Body of pancreas (tissue), 4 donors: ENCODE results near the gene PALS2. TPM values are rescaled to one million over a fixed set of nuclear protein-coding genes. Genes with fewer than 3 reads are reported as not detected.

Source experiments
- ATAC-seq: fragments of 150-250 bp; one replicate; pipeline ENCODE4 v1.9.1; 2016
- DNase-seq, 4 donors: peaks; one replicate each; pipeline ENCODE4 v3.0.0-alpha.2; 2019
- H3K27ac ChIP-seq, 4 donors: fragments of 200-600 bp; sonication (generic); 1 replicate in 3 of 4; 2 replicates in 1 of 4; pipeline versions ENCODE4 v1.5.1 to v1.6.1; 2016 to 2019; ENCODE audit warnings: mild to moderate bottlenecking in 1 of 4, mixed read lengths in 1 of 4, moderate library complexity in 1 of 4
- H3K27me3 ChIP-seq, 2 donors: fragments of 200-600 bp; sonication (generic); one replicate each; pipeline ENCODE4 v1.6.0; 2016; ENCODE audit warnings: mild to moderate bottlenecking in 1 of 2
- H3K36me3 ChIP-seq, 2 donors: fragments of 200-600 bp; sonication (generic); replicated peaks in 1 of 2; 2 replicates each; pipeline ENCODE4 v1.5.1; 2016; ENCODE audit warnings: low read depth in 2 of 2; ENCODE audit not compliant: insufficient read depth in 1 of 2
- H3K4me1 ChIP-seq: fragments of 200-600 bp; sonication (generic); one replicate; pipeline ENCODE4 v1.6.0; 2016
- H3K4me3 ChIP-seq, 2 donors: fragments of 200-600 bp; sonication (generic); 1 replicate in 1 of 2; 2 replicates in 1 of 2; pipeline ENCODE4 v1.5.1; 2016 to 2019
- H3K9me3 ChIP-seq, 3 donors: fragments of 200-600 bp; sonication (generic); 1 replicate in 2 of 3; 2 replicates in 1 of 3; pipeline ENCODE4 v1.5.1; 2016
- POLR2A ChIP-seq, 3 donors: fragments of 450-650 bp; IDR thresholded peaks; one replicate each; pipeline ENCODE4 v1.6.1; 2016; ENCODE audit warnings: antibody characterized with exemption in 3 of 3, mild to moderate bottlenecking in 2 of 3
- WGBS, 2 donors: methylation state at CpG; one replicate each; pipeline ENCODE4 v1.1.5; 2017; 5-methylcytosine and 5-hydroxymethylcytosine counted together
- intact Hi-C: fragments of 100-400 bp; cut with DNase I; formaldehyde crosslinking; loops from one replicate; pipeline ENCODE4 v1.15.1; 2023
- total RNA-seq, 2 donors: library from RNA; depleted of rRNA; stranded (reverse); fragments of >200 nt; gene quantifications; one replicate each; pipeline ENCODE4 v1.1.0, GENCODE V29; 2016
- TF ChIP-seq, protein P1 (sequence below), 7 experiments: fragments of 450-650 bp in 4 of 7; fragments of 200-600 bp in 3 of 7; sonication (generic) in 3 of 7; IDR thresholded peaks; one replicate each; pipeline ENCODE4 v1.5.1; 2016 to 2019; ENCODE audit warnings: antibody characterized with exemption in 7 of 7

PALS2 gene
- total RNA-seq, 2 donors from 2014 or later: 11.7 to 17.1 TPM

DNA sequence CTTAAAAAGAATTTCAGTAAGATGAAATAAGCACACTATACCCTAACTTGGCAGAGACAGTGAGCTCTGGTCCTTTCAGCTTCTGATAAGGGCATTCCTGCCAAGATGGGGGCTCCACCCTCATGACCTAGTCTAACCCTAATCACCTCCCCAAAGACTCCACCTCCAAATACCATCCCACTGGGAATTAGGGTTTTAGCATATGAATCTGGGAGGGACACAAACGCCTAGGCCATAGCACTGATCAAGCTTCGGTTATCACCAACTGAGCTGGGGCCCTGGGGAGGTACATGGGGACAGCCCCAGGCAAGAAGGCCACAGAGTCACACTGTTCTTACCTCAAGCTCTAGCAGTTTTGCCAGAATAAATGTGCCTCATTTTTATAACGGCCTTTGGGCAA is 31.4 kb downstream of the PALS2 start:
- intact Hi-C loops: no loop called here
- no peak for TF ChIP-seq POLR2A (IDR thresholded peaks at IDR 0.05)
- TF ChIP-seq, protein P1, sequence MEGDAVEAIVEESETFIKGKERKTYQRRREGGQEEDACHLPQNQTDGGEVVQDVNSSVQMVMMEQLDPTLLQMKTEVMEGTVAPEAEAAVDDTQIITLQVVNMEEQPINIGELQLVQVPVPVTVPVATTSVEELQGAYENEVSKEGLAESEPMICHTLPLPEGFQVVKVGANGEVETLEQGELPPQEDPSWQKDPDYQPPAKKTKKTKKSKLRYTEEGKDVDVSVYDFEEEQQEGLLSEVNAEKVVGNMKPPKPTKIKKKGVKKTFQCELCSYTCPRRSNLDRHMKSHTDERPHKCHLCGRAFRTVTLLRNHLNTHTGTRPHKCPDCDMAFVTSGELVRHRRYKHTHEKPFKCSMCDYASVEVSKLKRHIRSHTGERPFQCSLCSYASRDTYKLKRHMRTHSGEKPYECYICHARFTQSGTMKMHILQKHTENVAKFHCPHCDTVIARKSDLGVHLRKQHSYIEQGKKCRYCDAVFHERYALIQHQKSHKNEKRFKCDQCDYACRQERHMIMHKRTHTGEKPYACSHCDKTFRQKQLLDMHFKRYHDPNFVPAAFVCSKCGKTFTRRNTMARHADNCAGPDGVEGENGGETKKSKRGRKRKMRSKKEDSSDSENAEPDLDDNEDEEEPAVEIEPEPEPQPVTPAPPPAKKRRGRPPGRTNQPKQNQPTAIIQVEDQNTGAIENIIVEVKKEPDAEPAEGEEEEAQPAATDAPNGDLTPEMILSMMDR (IDR thresholded peaks at IDR 0.05): no peak
- Histone ChIP-seq H3K27me3 (no peaks in the 10 kb centered on the region), H3K9me3 (no peaks in the 10 kb centered on the region), H3K27ac (no peak overlapping the region), H3K4me1 (peaks cover 11% of the 10 kb centered on the region), H3K36me3 (no peaks in the 10 kb centered on the region), H3K4me3 (no peak overlapping the region)
- no peak for DNase-seq
- no peak for ATAC-seq
- WGBS, 2 donors: 81 to 95% methylated on average over 3 of the region's 3 CpGs

DNA sequence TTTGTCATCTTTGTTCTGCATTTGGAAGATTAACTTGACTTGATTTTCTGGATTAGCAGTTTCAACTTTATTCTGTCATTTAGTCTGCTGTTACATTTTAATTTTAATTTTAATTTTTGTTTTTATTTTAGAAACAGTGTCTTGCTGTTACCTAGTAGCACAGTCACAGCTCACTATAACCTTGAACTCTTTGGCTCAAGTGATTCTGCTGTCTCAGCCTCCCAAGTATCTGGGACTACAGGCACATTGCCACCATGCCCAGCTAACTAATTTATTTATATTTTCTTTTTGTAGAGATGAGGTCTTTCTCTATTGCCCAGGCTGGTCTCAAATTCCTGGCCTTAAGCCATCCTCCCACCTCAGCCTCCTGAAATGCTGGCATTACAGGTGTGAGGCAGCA is 35.3 kb downstream of the PALS2 start:
- Histone ChIP-seq H3K36me3 (no peaks in the 10 kb centered on the region), H3K27ac (no peak overlapping the region), H3K27me3 (no peaks in the 10 kb centered on the region), H3K9me3 (no peaks in the 10 kb centered on the region), H3K4me3 (no peak overlapping the region), H3K4me1 (peaks cover 11% of the 10 kb centered on the region)
- TF ChIP-seq, protein P1 (IDR thresholded peaks at IDR 0.05): no peak
- no peak for TF ChIP-seq POLR2A (IDR thresholded peaks at IDR 0.05)
- DNase-seq (peak in 1 of 4 donors; percentile 17), ATAC-seq (no peak)
- intact Hi-C loops: no loop called here

DNA sequence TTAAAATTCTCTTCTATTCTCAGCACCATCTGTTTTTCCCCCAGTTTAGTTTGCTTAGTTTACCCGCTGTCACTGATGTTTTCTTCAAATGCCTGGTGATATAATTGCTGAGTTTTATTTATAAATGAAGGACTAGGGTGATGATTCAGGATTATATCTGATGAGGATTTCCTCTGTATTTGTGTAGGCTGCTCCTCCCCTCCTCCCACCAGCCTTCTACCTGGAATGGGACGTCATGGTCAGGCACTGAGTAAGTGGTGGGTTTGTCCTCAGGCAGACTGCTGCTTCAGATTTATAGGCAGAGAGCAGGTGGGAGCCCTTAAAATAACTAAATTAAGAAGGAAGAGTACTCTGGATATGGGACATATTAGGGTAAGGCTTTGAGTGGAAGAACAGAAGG is 35.8 kb downstream of the PALS2 start:
- intact Hi-C loops: no loop called here
- ATAC-seq: no peak

DNA sequence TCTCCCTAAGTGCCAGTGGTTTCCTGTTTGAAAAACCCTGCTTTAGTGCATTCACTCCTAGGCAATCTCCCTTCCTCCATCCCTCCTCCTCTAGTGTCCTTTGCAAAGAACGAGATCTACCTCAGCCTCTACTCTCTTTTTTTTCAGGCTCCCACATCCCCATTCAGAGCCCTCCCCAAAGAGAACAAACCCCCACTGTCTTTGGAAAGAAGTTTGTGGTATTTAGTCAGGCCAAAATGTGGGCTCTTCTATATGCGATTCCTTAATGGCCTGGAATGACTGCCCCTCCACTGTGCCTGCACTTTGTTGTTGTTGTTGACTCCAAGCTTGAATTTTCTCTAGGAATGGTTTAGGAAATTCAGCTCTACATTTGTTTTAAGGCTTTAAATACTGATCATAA is 36.3 kb downstream of the PALS2 start:
- no peak for DNase-seq
- TF ChIP-seq POLR2A (IDR thresholded peaks at IDR 0.05): no peak
- TF ChIP-seq, protein P1 (IDR thresholded peaks at IDR 0.05): no peak
- no peaks in the 10 kb centered on the region for H3K27me3 ChIP-seq
- no peak overlapping the region for H3K4me3 ChIP-seq
- H3K9me3 ChIP-seq: no peaks in the 10 kb centered on the region
- intact Hi-C loops: no loop called here
- no peaks in the 10 kb centered on the region for H3K36me3 ChIP-seq
- H3K27ac ChIP-seq: no peak overlapping the region
- no peak for ATAC-seq
- WGBS, 2 donors: 80 to 85% methylated on average over 2 of the region's 2 CpGs
- H3K4me1 ChIP-seq: peaks cover 11% of the 10 kb centered on the region

More for the DNA sequence above, 35.8 kb downstream of the PALS2 start:
- WGBS, 2 donors: 73 to 75% methylated on average over 2 of the region's 2 CpGs
- Histone ChIP-seq H3K4me1 (peaks cover 11% of the 10 kb centered on the region), H3K36me3 (no peaks in the 10 kb centered on the region), H3K9me3 (no peaks in the 10 kb centered on the region), H3K27me3 (no peaks in the 10 kb centered on the region), H3K4me3 (no peak overlapping the region), H3K27ac (no peak overlapping the region)
- TF ChIP-seq POLR2A (IDR thresholded peaks at IDR 0.05): no peak
- TF ChIP-seq, protein P1 (IDR thresholded peaks at IDR 0.05): no peak
- no peak for DNase-seq

DNA sequence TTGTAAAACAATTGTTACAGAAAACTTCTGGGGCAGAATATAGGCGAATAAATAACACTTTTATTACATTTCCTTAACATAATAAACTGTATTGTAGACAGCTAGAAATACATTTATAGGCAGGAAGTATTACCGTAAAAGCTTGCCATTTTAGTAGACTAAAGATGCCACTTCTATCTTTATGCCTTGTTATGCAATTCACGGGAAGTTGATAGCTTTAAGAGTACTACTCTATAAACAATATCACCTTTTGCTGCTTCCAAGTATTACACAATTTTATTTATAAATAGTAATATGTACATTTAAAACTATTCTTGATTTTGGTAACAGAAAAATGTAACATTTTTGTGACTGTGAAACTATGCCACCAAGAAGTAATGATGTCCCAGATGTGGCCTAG is 37.9 kb downstream of the PALS2 start:
- intact Hi-C loops: no loop called here
- Histone ChIP-seq H3K27ac (no peak overlapping the region), H3K9me3 (no peaks in the 10 kb centered on the region), H3K4me3 (no peak overlapping the region), H3K36me3 (no peaks in the 10 kb centered on the region), H3K27me3 (no peaks in the 10 kb centered on the region), H3K4me1 (peaks cover 11% of the 10 kb centered on the region)
- ATAC-seq: no peak
- WGBS, 2 donors: 77 to 81% methylated on average over 3 of the region's 3 CpGs
- TF ChIP-seq, protein P1 (IDR thresholded peaks at IDR 0.05): no peak
- TF ChIP-seq POLR2A (IDR thresholded peaks at IDR 0.05): no peak
- no peak for DNase-seq
